NT2/D1 (cell line): ENCODE measurements around the gene MIP.

Source experiments
- DNase-seq: peaks from one replicate; pipeline ENCODE4 v3.0.0-alpha.2; 2011; ENCODE audit warnings: low read depth, low spot score
- H3K27me3 ChIP-seq: 2 replicates; pipeline ENCODE4 v1.6.0; 2011; ENCODE audit warnings: mild to moderate bottlenecking; ENCODE audit not compliant: insufficient read length, insufficient read depth
- H3K36me3 ChIP-seq: 2 replicates; pipeline ENCODE4 v1.6.1; 2011; ENCODE audit warnings: mild to moderate bottlenecking, low read length, mixed read lengths; ENCODE audit not compliant: insufficient read depth, insufficient read length
- H3K4me1 ChIP-seq: 2 replicates; pipeline ENCODE4 v1.5.1; 2011; ENCODE audit not compliant: insufficient read depth, insufficient read length
- H3K4me3 ChIP-seq: 2 replicates; pipeline ENCODE4 v1.5.1; 2011; ENCODE audit warnings: low read depth; ENCODE audit not compliant: insufficient read length
- H3K9ac ChIP-seq: 2 replicates; pipeline ENCODE4 v1.6.0; 2011; ENCODE audit warnings: low read depth; ENCODE audit not compliant: insufficient read length
- H3K9me3 ChIP-seq: 2 replicates; pipeline ENCODE4 v1.5.1; 2011; ENCODE audit warnings: mild to moderate bottlenecking, low read length; ENCODE audit not compliant: insufficient read depth
- SUZ12 ChIP-seq: IDR thresholded peaks from 2 replicates; pipeline ENCODE4 v1.6.1; 2011; ENCODE audit not compliant: insufficient read length, insufficient read depth; ENCODE audit errors: extremely low read depth
- YY1 ChIP-seq: IDR thresholded peaks from 2 replicates; pipeline ENCODE4 v1.6.1; 2011; ENCODE audit not compliant: insufficient read length, insufficient read depth
- ZNF274 ChIP-seq: IDR thresholded peaks from 2 replicates; pipeline ENCODE4 v1.6.1; 2011; ENCODE audit warnings: mild to moderate bottlenecking, low read depth, low read length

Gene MIP

GRCh38 chr12:56476972-56477432, 22.5 kb upstream of the MIP start:
- H3K9ac ChIP-seq = no peak overlapping the region
- H3K36me3 ChIP-seq = peaks cover 14% of the 10 kb centered on the region
- H3K9me3 ChIP-seq = no peaks in the 10 kb centered on the region
- peaks cover 2% of the 10 kb centered on the region for H3K4me1 ChIP-seq
- TF ChIP-seq ZNF274 = no peak
- no peak for TF ChIP-seq YY1
- no peak for TF ChIP-seq SUZ12
- H3K27me3 ChIP-seq = no peaks in the 10 kb centered on the region
- no peak overlapping the region for H3K4me3 ChIP-seq
- DNase-seq = no peak

- H3K4me1 ChIP-seq = peaks cover 2% of the 10 kb centered on the region
- peaks cover 23% of the 10 kb centered on the region for H3K36me3 ChIP-seq
- H3K27me3 ChIP-seq = no peaks in the 10 kb centered on the region
- no peak overlapping the region for H3K4me3 ChIP-seq
- no peak overlapping the region for H3K9ac ChIP-seq
- no peak for DNase-seq
- no peaks in the 10 kb centered on the region for H3K9me3 ChIP-seq
- no peak for TF ChIP-seq SUZ12
- no peak for TF ChIP-seq ZNF274
- no peak for TF ChIP-seq YY1
Measured at GRCh38 chr12:56476143-56476542, 21.7 kb upstream of the MIP start.

DNA sequence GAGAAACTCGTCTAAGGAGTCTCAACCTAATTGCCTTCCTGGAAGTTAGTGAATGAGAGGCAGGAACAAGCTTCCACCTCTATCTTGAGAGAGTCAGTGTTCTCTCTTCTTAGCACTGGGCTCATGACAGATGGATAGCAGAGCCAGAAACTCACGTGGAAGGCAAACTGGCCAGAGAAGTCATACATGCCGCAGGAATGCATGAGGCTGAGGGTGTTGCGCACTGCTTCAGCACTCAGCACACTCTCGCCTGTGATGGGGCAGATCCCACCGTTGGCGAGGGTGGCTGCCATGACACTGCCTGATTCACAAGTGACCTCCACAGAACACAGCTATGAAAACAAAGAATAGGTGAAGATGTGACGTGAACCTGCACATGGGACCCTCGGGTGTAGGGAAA, 19.9 kb upstream of the MIP start:
- TF ChIP-seq SUZ12 (no peak), ZNF274 (no peak), YY1 (no peak)
- peaks cover 2% of the 10 kb centered on the region for H3K4me1 ChIP-seq
- no peak for DNase-seq
- H3K36me3 ChIP-seq = peaks cover 40% of the 10 kb centered on the region
- no peaks in the 10 kb centered on the region for H3K9me3 ChIP-seq
- no peaks in the 10 kb centered on the region for H3K27me3 ChIP-seq
- H3K4me3 ChIP-seq = no peak overlapping the region
- no peak overlapping the region for H3K9ac ChIP-seq

- peaks cover 44% of the 10 kb centered on the region for H3K36me3 ChIP-seq
- H3K27me3 ChIP-seq = no peaks in the 10 kb centered on the region
- peak overlapping the region; percentile 82 for H3K4me3 ChIP-seq
- TF ChIP-seq SUZ12 = no peak
- no peak for TF ChIP-seq ZNF274
- H3K9me3 ChIP-seq = no peaks in the 10 kb centered on the region
- H3K4me1 ChIP-seq = no peaks in the 10 kb centered on the region
- no peak for DNase-seq
- H3K9ac ChIP-seq = peak overlapping the region; percentile 89
Measured at GRCh38 chr12:56469007-56469930, 14.8 kb upstream of the MIP start.

- H3K27me3 ChIP-seq = no peaks in the 10 kb centered on the region
- no peaks in the 10 kb centered on the region for H3K4me1 ChIP-seq
- peaks cover 43% of the 10 kb centered on the region for H3K36me3 ChIP-seq
- TF ChIP-seq YY1 (peak; percentile 76), ZNF274 (no peak)
- peak within 1 kb of the TSS; percentile 82 for H3K4me3 ChIP-seq
- H3K9me3 ChIP-seq = no peaks in the 10 kb centered on the region
- H3K9ac ChIP-seq = peak within 1 kb of the TSS; percentile 89
- peak; percentile 90 for DNase-seq
Measured at GRCh38 chr12:56468216-56469006, 14.0 kb upstream of the MIP start, which contains the start of gene SPRYD4. Gene SPRYD4 (plus strand): TSS chr12:56468578. CDS start chr12:56468592, 14 bp downstream.

- Histone ChIP-seq H3K9me3 (no peaks in the 10 kb centered on the region), H3K4me1 (no peaks in the 10 kb centered on the region), H3K4me3 (no peak overlapping the region), H3K27me3 (no peaks in the 10 kb centered on the region), H3K36me3 (no peaks in the 10 kb centered on the region), H3K9ac (peak overlapping the region; percentile 17)
- TF ChIP-seq YY1 = no peak
- peak; percentile 62 for DNase-seq
Measured at GRCh38 chr12:56462565-56462964, 8.1 kb upstream of the MIP start.
